ENCODE results near the gene SLC2A9.

- no peak for TF ChIP-seq CTCF (IDR thresholded peaks at IDR 0.05)
- TF ChIP-seq POLR2A (IDR thresholded peaks at IDR 0.05) = no peak
- TF ChIP-seq POLR2AphosphoS5 (IDR thresholded peaks at IDR 0.05) = no peak
Observed at GRCh38 chr4:9963328-9963727, 58.0 kb downstream of the SLC2A9 start.
